Common myeloid progenitor, CD34-positive (primary cell): ENCODE data around the gene PTPRZ1.

Source experiments
- CTCF ChIA-PET: fragments of 350-600 bp; sonication (Branson Sonifier 250); formaldehyde crosslinking; loops from one replicate; lab custom pipeline; 2021; ENCODE audit warnings: antibody characterized with exemption; lab: Charles Lee
- POLR2A ChIA-PET: fragments of 350-600 bp; sonication (Branson Sonifier 250); formaldehyde crosslinking; loops from one replicate; lab custom pipeline; 2021; ENCODE audit warnings: antibody characterized with exemption; lab: Charles Lee
- DNase-seq, 3 donors: peaks; one replicate each; pipeline versions ENCODE4 v3.0.0 to v3.0.0-alpha.2; 2013
- H3K27ac ChIP-seq, 2 experiments: 1 replicate in 1 of 2; 2 replicates in 1 of 2; pipeline ENCODE4 v1.7.0; 2013; ENCODE audit warnings: inconsistent platforms in 2 of 2, low read length in 2 of 2, mild to moderate bottlenecking in 2 of 2, low read depth in 1 of 2, moderate library complexity in 1 of 2; ENCODE audit not compliant: severe bottlenecking in 2 of 2, insufficient read depth in 1 of 2, poor library complexity in 1 of 2
- H3K27me3 ChIP-seq, 5 experiments: replicated peaks in 2 of 5; 1 replicate in 3 of 5; 2 replicates in 2 of 5; pipeline versions ENCODE4 v1.6.1 to v1.7.0; 2013; ENCODE audit warnings: low read length in 4 of 5, mild to moderate bottlenecking in 2 of 5, moderate library complexity in 2 of 5, inconsistent platforms in 1 of 5; ENCODE audit not compliant: insufficient read depth in 5 of 5, control insufficient read depth in 4 of 5
- H3K36me3 ChIP-seq, 4 experiments: 1 replicate in 2 of 4; 2 replicates in 2 of 4; pipeline versions ENCODE4 v1.6.1 to v1.7.0; 2013; ENCODE audit warnings: low read length in 3 of 4, control low read depth in 1 of 4, mild to moderate bottlenecking in 1 of 4; ENCODE audit not compliant: control insufficient read depth in 4 of 4, insufficient read depth in 4 of 4
- H3K4me1 ChIP-seq, 4 experiments: 1 replicate in 3 of 4; 2 replicates in 1 of 4; pipeline versions ENCODE4 v1.6.1 to v1.7.1; 2013; ENCODE audit warnings: low read length in 3 of 4, mild to moderate bottlenecking in 3 of 4, control low read depth in 1 of 4, inconsistent platforms in 1 of 4, moderate library complexity in 1 of 4; ENCODE audit not compliant: control insufficient read depth in 4 of 4, insufficient read depth in 4 of 4; ENCODE audit errors: control extremely low read depth in 1 of 4
- H3K4me3 ChIP-seq, 7 experiments: 1 replicate in 4 of 7; 2 replicates in 3 of 7; pipeline versions ENCODE4 v1.5.1 to v1.7.0; 2013; ENCODE audit warnings: mild to moderate bottlenecking in 7 of 7, low read length in 6 of 7, moderate library complexity in 6 of 7, inconsistent platforms in 2 of 7, low read depth in 2 of 7, control low read depth in 1 of 7; ENCODE audit not compliant: insufficient read depth in 4 of 7, control insufficient read depth in 1 of 7; ENCODE audit errors: extremely low read depth in 1 of 7
- H3K9me3 ChIP-seq, 5 experiments: 1 replicate in 4 of 5; 2 replicates in 1 of 5; pipeline versions ENCODE4 v1.6.1 to v1.7.1; 2013; ENCODE audit warnings: low read length in 4 of 5, mild to moderate bottlenecking in 2 of 5, inconsistent platforms in 1 of 5, low read depth in 1 of 5, moderate library complexity in 1 of 5; ENCODE audit not compliant: control insufficient read depth in 4 of 5, insufficient read depth in 2 of 5; ENCODE audit errors: control extremely low read depth in 1 of 5
- WGBS: methylation state at CpG from one replicate; pipeline ENCODE4 v1.1.5; 2013; ENCODE audit not compliant: insufficient coverage; 5-methylcytosine and 5-hydroxymethylcytosine counted together

The PTPRZ1 gene

GRCh38 chr7:122072272-122072671 is 199.3 kb downstream of the PTPRZ1 start:
- no peak for DNase-seq
- no CpG with 5 or more reads among the region's 2 CpGs for WGBS

GRCh38 chr7:122072924-122073599 is 200.1 kb downstream of the PTPRZ1 start:
- Histone ChIP-seq H3K27me3 (no peaks in the 10 kb centered on the region), H3K9me3 (peaks cover 0 to 3% (median 0%) of the 10 kb centered on the region in 5 experiments), H3K27ac (no peak overlapping the region), H3K36me3 (peaks cover 0 to 24% (median 9%) of the 10 kb centered on the region in 4 experiments), H3K4me3 (no peak overlapping the region), H3K4me1 (no peaks in the 10 kb centered on the region)
- no CpG with 5 or more reads among the region's 6 CpGs for WGBS
- POLR2A ChIA-PET, result no interaction called here
- no peak for DNase-seq
- CTCF ChIA-PET, result no interaction called here

More at GRCh38 chr7:122072272-122072671, 199.3 kb downstream of the PTPRZ1 start:
- ChIA-PET POLR2A (no interaction called here), CTCF (no interaction called here)
- no peaks in the 10 kb centered on the region for H3K4me1 ChIP-seq
- H3K9me3 ChIP-seq, result peaks cover 0 to 3% (median 0%) of the 10 kb centered on the region in 5 experiments
- no peak overlapping the region for H3K4me3 ChIP-seq
- peaks cover 0 to 16% (median 3%) of the 10 kb centered on the region in 4 experiments for H3K36me3 ChIP-seq
- no peak overlapping the region for H3K27ac ChIP-seq
- no peaks in the 10 kb centered on the region for H3K27me3 ChIP-seq

- Histone ChIP-seq H3K4me3 (no peak overlapping the region), H3K27me3 (no peaks in the 10 kb centered on the region), H3K9me3 (peaks cover 0 to 3% (median 0%) of the 10 kb centered on the region in 5 experiments), H3K4me1 (no peaks in the 10 kb centered on the region), H3K27ac (no peak overlapping the region), H3K36me3 (peaks cover 0 to 28% (median 11%) of the 10 kb centered on the region in 4 experiments)
- ChIA-PET POLR2A (no interaction called here), CTCF (no interaction called here)
- no CpG with 5 or more reads among the region's 3 CpGs for WGBS
- no peak for DNase-seq
Measured at GRCh38 chr7:122073635-122074034, 200.7 kb downstream of the PTPRZ1 start.

- Histone ChIP-seq H3K9me3 (no peaks in the 10 kb centered on the region), H3K36me3 (peaks cover 0 to 39% (median 13%) of the 10 kb centered on the region in 4 experiments), H3K27ac (no peak overlapping the region), H3K4me3 (no peak overlapping the region), H3K27me3 (no peaks in the 10 kb centered on the region), H3K4me1 (no peaks in the 10 kb centered on the region)
- ChIA-PET POLR2A (interaction anchor here (0.6 kb wide), 1 partner anchor 1643 kb away, joined by 3 read pairs; no protein-coding TSS in a partner anchor), CTCF (interaction anchor here (1.6 to 2.0 kb wide), 2 partner anchors 8 to 11 kb away, joined by 3 to 8 read pairs; no protein-coding TSS in a partner anchor)
- no peak for DNase-seq
Measured at GRCh38 chr7:122082160-122082559, 209.2 kb downstream of the PTPRZ1 start.

- Histone ChIP-seq H3K4me1 (no peaks in the 10 kb centered on the region), H3K4me3 (no peak overlapping the region), H3K9me3 (no peaks in the 10 kb centered on the region), H3K27ac (no peak overlapping the region), H3K36me3 (peaks cover 0 to 34% (median 9%) of the 10 kb centered on the region in 4 experiments), H3K27me3 (no peaks in the 10 kb centered on the region)
- ChIA-PET CTCF (interaction anchor here (1.6 kb wide), 1 partner anchor 8 kb away, joined by 3 read pairs; no protein-coding TSS in a partner anchor), POLR2A (no interaction called here)
- no CpG with 5 or more reads among the region's 2 CpGs for WGBS
- DNase-seq, result no peak
Measured at GRCh38 chr7:122082670-122083069, 209.7 kb downstream of the PTPRZ1 start.

GRCh38 chr7:122092964-122093797 is 220.2 kb downstream of the PTPRZ1 start:
- Histone ChIP-seq H3K36me3 (peaks cover 0 to 4% (median 2%) of the 10 kb centered on the region in 4 experiments), H3K27ac (no peak overlapping the region), H3K27me3 (no peaks in the 10 kb centered on the region), H3K4me3 (no peak overlapping the region), H3K4me1 (peaks cover 0 to 4% (median 0%) of the 10 kb centered on the region in 4 experiments), H3K9me3 (no peaks in the 10 kb centered on the region)
- DNase-seq, result peak; percentile 80 to 93 (median 90)
- POLR2A ChIA-PET, result no interaction called here
- 96% methylated on average over 4 of the region's 6 CpGs for WGBS
- CTCF ChIA-PET, result interaction anchor here (0.9 to 1.6 kb wide), 9 partner anchors 12 to 440 kb away, joined by 3 to 10 read pairs (median 4); partner anchors contain the start of gene AASS
